Cortex of kidney (tissue), 1 donor: ENCODE results near the gene PPP3CB.

Experiments used
- DNase-seq: peaks from one replicate; lab custom pipeline; 2025; lab: John Stamatoyannopoulos, UW

PPP3CB gene

GRCh38 chr10:73480158-73480557 is 15.7 kb downstream of the PPP3CB start:
- DNase-seq: no peak

- no peak for DNase-seq
Observed at GRCh38 chr10:73478636-73479035, 17.2 kb downstream of the PPP3CB start.

- DNase-seq: no peak
Observed at GRCh38 chr10:73471226-73471625, 24.6 kb downstream of the PPP3CB start.

- DNase-seq: no peak
Observed at GRCh38 chr10:73469579-73469978, 26.2 kb downstream of the PPP3CB start.

GRCh38 chr10:73467206-73467605 is 28.6 kb downstream of the PPP3CB start:
- DNase-seq: no peak

- DNase-seq: no peak
Observed at GRCh38 chr10:73465978-73466726, 29.7 kb downstream of the PPP3CB start.

- DNase-seq: no peak
Observed at GRCh38 chr10:73460897-73461296, 34.9 kb downstream of the PPP3CB start.

GRCh38 chr10:73459683-73460314 is 36.0 kb downstream of the PPP3CB start:
- no peak for DNase-seq

GRCh38 chr10:73456187-73456890 is 39.5 kb downstream of the PPP3CB start:
- DNase-seq: no peak

GRCh38 chr10:73449113-73449512 is 46.7 kb downstream of the PPP3CB start:
- no peak for DNase-seq

GRCh38 chr10:73448384-73448783 is 47.4 kb downstream of the PPP3CB start:
- no peak for DNase-seq

- no peak for DNase-seq
Observed at GRCh38 chr10:73446926-73447325, 48.9 kb downstream of the PPP3CB start.

- no peak for DNase-seq
Observed at GRCh38 chr10:73444457-73444856, 51.4 kb downstream of the PPP3CB start.

- DNase-seq: no peak
Observed at GRCh38 chr10:73439605-73440312, 56.1 kb downstream of the PPP3CB start.

- DNase-seq: no peak
Observed at GRCh38 chr10:73439055-73439454, 56.8 kb downstream of the PPP3CB start.

GRCh38 chr10:73433538-73433867 is 62.3 kb downstream of the PPP3CB start, which contains the start of gene MSS51:
MSS51 (minus strand) TSS chr10:73433561; CDS start chr10:73428284, 5,277 bp downstream.
- no peak for DNase-seq

GRCh38 chr10:73432646-73433537 is 62.9 kb downstream of the PPP3CB start:
- DNase-seq: no peak

GRCh38 chr10:73426318-73426717 is 69.5 kb downstream of the PPP3CB start:
- no peak for DNase-seq

GRCh38 chr10:73424478-73424877 is 71.3 kb downstream of the PPP3CB start:
- DNase-seq: no peak

GRCh38 chr10:73423309-73423708 is 72.5 kb downstream of the PPP3CB start:
- DNase-seq: no peak

- DNase-seq: no peak
Observed at GRCh38 chr10:73416571-73416970, 79.3 kb downstream of the PPP3CB start.
